K562 (cell line): Measurements from ENCODE around the gene SP6. TPM values are rescaled to one million over a fixed set of nuclear protein-coding genes. Genes with fewer than 3 reads are reported as not detected.
A peak's percentile ranks its signal among the peaks of the same experiment; 100 is the strongest.

Experiments
- ATAC-seq: fragments of 200-7000 bp; cut with Tn5 transposase; 3 replicates; pipeline ENCODE4 v1.9.1; 2020; ENCODE audit warnings: moderate library complexity
- BruUV-seq: library from RNA; stranded (reverse); fragments of 400-500 nt; replicated peaks from 2 replicates; lab custom pipeline; 2021; lab: Mats Ljungman, UMichigan
- CTCF ChIA-PET: fragments of 300-600 bp; formaldehyde crosslinking; extraction: SDS; loops from one replicate; lab custom pipeline; 2021; ENCODE audit warnings: low intra/inter-chr PET ratio; lab: Yijun Ruan, JAX
- POLR2A ChIA-PET: fragments of 300-600, 350-650 bp; sonication (Branson Sonifier 250); formaldehyde crosslinking; extraction: SDS; loops from one replicate; lab custom pipeline; 2021; ENCODE audit warnings: antibody characterized with exemption, inconsistent platforms; lab: Yijun Ruan, JAX
- DNase-seq, 4 experiments: peaks; one replicate each; pipeline versions ENCODE4 v3.0.0 to v3.0.0-alpha.2; 2011 to 2018; ENCODE audit warnings: low spot score in 3 of 4, mixed read lengths in 3 of 4; ENCODE audit errors: extremely low read depth in 1 of 4
- FAIRE-seq: peaks from 2 replicates; lab custom pipeline; 2011; peaks lifted over from hg19 to GRCh38; lab: Jason Lieb, UNC
- H2AFZ ChIP-seq: 2 replicates; pipeline ENCODE4 v1.6.0; 2011; ENCODE audit warnings: low read depth, low read length, control low read depth, inconsistent platforms
- H3K27ac ChIP-seq: fragments of 200-600 bp; 3 replicates; pipeline ENCODE4 v1.8.0; 2011; ENCODE audit warnings: low read depth, mild to moderate bottlenecking, control low read depth, inconsistent platforms, low read length, moderate library complexity, mixed read lengths; ENCODE audit errors: extremely low read depth
- H3K27me3 ChIP-seq, 2 experiments: fragments of 300-600 bp in 1 of 2; 2 replicates in 1 of 2; 3 replicates in 1 of 2; pipeline versions ENCODE4 v1.6.0 to v1.8.0; 2011; ENCODE audit warnings: inconsistent platforms in 2 of 2, low read length in 2 of 2, mild to moderate bottlenecking in 1 of 2, mixed read lengths in 1 of 2, moderate library complexity in 1 of 2; ENCODE audit not compliant: control insufficient read depth in 2 of 2, insufficient read depth in 2 of 2
- H3K36me3 ChIP-seq: fragments of 300-600 bp; 3 replicates; pipeline ENCODE4 v1.8.0; 2011; ENCODE audit warnings: mild to moderate bottlenecking, low read length, inconsistent platforms; ENCODE audit not compliant: control insufficient read depth, insufficient read depth
- H3K4me1 ChIP-seq, 2 experiments: fragments of 200-600 bp in 1 of 2; replicated peaks in 1 of 2; 2 replicates in 1 of 2; 3 replicates in 1 of 2; pipeline versions ENCODE4 v1.5.1 to v1.8.0; 2011; ENCODE audit warnings: inconsistent platforms in 2 of 2, low read length in 2 of 2, mild to moderate bottlenecking in 1 of 2, mixed read lengths in 1 of 2, moderate library complexity in 1 of 2; ENCODE audit not compliant: control insufficient read depth in 2 of 2, insufficient read depth in 2 of 2
- H3K4me2 ChIP-seq: 2 replicates; pipeline ENCODE4 v1.6.1; 2011; ENCODE audit warnings: low read length, control low read depth, inconsistent platforms, mixed read lengths; ENCODE audit not compliant: insufficient read depth
- H3K4me3 ChIP-seq: fragments of 200-600 bp; sonication (generic), shearing (Covaris generic); 2 replicates; pipeline ENCODE4 v1.5.1; 2016; ENCODE audit warnings: control low read depth, inconsistent platforms
- H3K79me2 ChIP-seq: fragments of 200-600 bp; 3 replicates; pipeline ENCODE4 v1.8.0; 2011; ENCODE audit warnings: low read length, inconsistent platforms; ENCODE audit not compliant: control insufficient read depth, insufficient read depth
- H3K9ac ChIP-seq, 2 experiments: 2 replicates each; pipeline versions ENCODE4 v1.6.0 to v1.6.1; 2011; ENCODE audit warnings: low read depth in 2 of 2, low read length in 2 of 2, control low read depth in 1 of 2, inconsistent platforms in 1 of 2, mild to moderate bottlenecking in 1 of 2, mixed read lengths in 1 of 2; ENCODE audit not compliant: insufficient read depth in 1 of 2
- H3K9me1 ChIP-seq: one replicate; pipeline ENCODE4 v1.6.0; 2011; ENCODE audit warnings: inconsistent platforms, mild to moderate bottlenecking, low read length, moderate library complexity; ENCODE audit not compliant: control insufficient read depth, insufficient read depth
- H3K9me3 ChIP-seq: replicated peaks from 2 replicates; pipeline ENCODE4 v1.5.1; 2011; ENCODE audit warnings: low read depth, low read length, inconsistent platforms; ENCODE audit not compliant: control insufficient read depth, insufficient read depth
- H4K20me1 ChIP-seq: replicated peaks from 2 replicates; pipeline ENCODE4 v1.6.1; 2011; ENCODE audit warnings: low read length, inconsistent platforms, mixed read lengths; ENCODE audit not compliant: control insufficient read depth, insufficient read depth
- CEBPB ChIP-seq: fragments of 450-650 bp; IDR thresholded peaks from 2 replicates; pipeline ENCODE4 v1.6.1; 2016; ENCODE audit warnings: missing genetic modification characterization, missing compliant biosample characterization
- CHAMP1 ChIP-seq: fragments of 450-650 bp; IDR thresholded peaks from 2 replicates; pipeline ENCODE4 v1.6.1; 2016; ENCODE audit warnings: mild to moderate bottlenecking
- CTCFL ChIP-seq: IDR thresholded peaks from 2 replicates; pipeline ENCODE4 v1.6.1; 2011; ENCODE audit warnings: borderline replicate concordance, low read depth, mild to moderate bottlenecking, moderate library complexity, low read length; ENCODE audit not compliant: insufficient read depth, poor library complexity, severe bottlenecking
- ETS2 ChIP-seq: IDR thresholded peaks from 2 replicates; pipeline ENCODE4 v1.6.1; 2016; ENCODE audit warnings: borderline replicate concordance, missing genetic modification characterization, mild to moderate bottlenecking, moderate library complexity, missing compliant biosample characterization; ENCODE audit not compliant: poor library complexity, severe bottlenecking
- HCFC1 ChIP-seq: IDR thresholded peaks from 2 replicates; pipeline ENCODE4 v1.6.1; 2012; ENCODE audit warnings: low read depth, low read length, improper control_type of control experiment
- KDM2B ChIP-seq: fragments of 250-450 bp; sonication (Bioruptor Pico); IDR thresholded peaks from 2 replicates; pipeline ENCODE4 v1.8.0; 2021; ENCODE audit warnings: mild to moderate bottlenecking, moderate library complexity
- ZBTB26 ChIP-seq: fragments of 450-650 bp; formaldehyde crosslinking; IDR thresholded peaks from 2 replicates; pipeline ENCODE4 v1.4.0; 2022; ENCODE audit warnings: missing genetic modification characterization
- ZNF583 ChIP-seq: fragments of 250-450 bp; sonication (Bioruptor Pico); IDR thresholded peaks from 2 replicates; pipeline ENCODE4 v1.4.0; 2020
- ZNF644 ChIP-seq: fragments of 200-800 bp; sonication (Bioruptor generic); IDR thresholded peaks from 2 replicates; pipeline ENCODE4 v1.6.1; 2016; ENCODE audit warnings: low read depth, missing genetic modification characterization, missing compliant biosample characterization
- ZNF764 ChIP-seq: fragments of 250-450 bp; sonication (Bioruptor Pico); IDR thresholded peaks from 2 replicates; pipeline ENCODE4 v1.4.0; 2020; ENCODE audit warnings: low read depth, mild to moderate bottlenecking, moderate library complexity
- ZZZ3 ChIP-seq: fragments of 450-650 bp; IDR thresholded peaks from 2 replicates; pipeline ENCODE4 v1.6.1; 2016; ENCODE audit warnings: antibody characterized with exemption, mild to moderate bottlenecking, moderate library complexity
- WGBS: fragments of 100-300 bp; shearing (Covaris generic); methylation state at CpG from one replicate; pipeline ENCODE4 v1.1.6; 2016; ENCODE audit warnings: low coverage, mixed read lengths; ENCODE audit not compliant: insufficient coverage; ENCODE audit errors: missing lambda C conversion rate; 5-methylcytosine and 5-hydroxymethylcytosine counted together
- in situ Hi-C: fragments of 300-500 bp; cut with MboI; formaldehyde crosslinking; loops from 4 replicates; pipeline ENCODE4 v1.15.0; 2018; ENCODE audit warnings: inconsistent platforms, mixed read lengths
- intact Hi-C: fragments of 100-400 bp; cut with micrococcal nuclease; formaldehyde crosslinking; loops from 2 replicates; pipeline ENCODE4 v1.14.2; 2022
- polyA plus RNA-seq, 8 experiments: library from polyadenylated mRNA; depleted of rRNA in 4 of 8; stranded (reverse) in 5 of 8; unstranded in 3 of 8; fragments of >200 nt; fragmentation: Nextera tagmentation in 2 of 8; fragmentation: Illumina TruSeq in 1 of 8; extraction: Ambion mirVana in 2 of 8; extraction: Trizol in 1 of 8; gene quantifications; 2 replicates each; pipeline versions ENCODE4 v1.2.1 to v1.2.3, GENCODE V29; 2011 to 2014; ENCODE audit warnings: inconsistent platforms in 1 of 8, missing spikeins in 1 of 8
- total RNA-seq, 7 experiments: library from RNA; depleted of rRNA in 6 of 7; stranded (reverse); fragments of >200 nt in 6 of 7; fragmentation: Illumina TruSeq in 2 of 7; extraction: Trizol in 2 of 7; gene quantifications; 2 replicates each; pipeline versions ENCODE4 v1.2.1 to v1.2.3, GENCODE V29; 2011 to 2021; ENCODE audit warnings: low replicate concordance in 1 of 7

SP6 gene
- total and polyA plus RNA-seq, 9 of the 15 experiments (the other 6 are each of a cell fraction or from before 2014, with no cell fraction given), result 0.11 to 7.9 (median 2.2) TPM

GRCh38 chr17:47896672-47897490 is 45.9 kb upstream of the SP6 start (continued):
- no peak for TF ChIP-seq CHAMP1
- TF ChIP-seq ZNF583 (CRISPR knock-in tag), result peak; percentile 3; the same call in 1 of the 2 replicates

- BruUV-seq, result no TSS peak
- CTCF ChIA-PET, result interaction anchor here (0.6 kb wide), 2 partner anchors 129 to 179 kb away, joined by 3 read pairs; no protein-coding TSS in a partner anchor
- intact Hi-C loops, result loop anchor here (1.0 to 2.0 kb wide), 3 partner anchors 51 to 123 kb away; no protein-coding TSS in a partner anchor
- ATAC-seq, result peak; percentile 96
- Histone ChIP-seq H3K4me2 (peak within 1 kb of the TSS; percentile 98), H3K4me1 (peaks cover 3 to 17% of the 10 kb centered on the region in 2 experiments; a peak in 3 of 5 replicates), H3K4me3 (peak within 1 kb of the TSS; percentile 83), H3K36me3 (peaks cover 19% of the 10 kb centered on the region; the same call in 2 of the 3 replicates), H2AFZ (peak within 1 kb of the TSS; percentile 86), H4K20me1 (no peaks in the 10 kb centered on the region), H3K9me3 (no peaks in the 10 kb centered on the region), H3K27me3 (no peaks in the 10 kb centered on the region), H3K9ac (peak within 1 kb of the TSS; percentile 97 to 100), H3K27ac (peak within 1 kb of the TSS; percentile 90), H3K79me2 (peaks cover 27% of the 10 kb centered on the region), H3K9me1 (no peaks in the 10 kb centered on the region)
- peak; percentile 99 to 100 (median 100) for DNase-seq
- FAIRE-seq, result peak; percentile 100
- in situ Hi-C loops, result no loop called here
- under 1% methylated on average over 41 of the region's 70 CpGs for WGBS
- POLR2A ChIA-PET, result interaction anchor here (0.6 to 2.8 kb wide), 50 partner anchors 9 to 871 kb away, joined by 3 to 22 read pairs (median 4); partner anchors contain the start of genes CDK5RAP3, LRRC46, MRPL10 and OSBPL7
- TF ChIP-seq CEBPB (peak; percentile 95), HCFC1 (no peak; the same call in 1 of the 2 replicates), ZNF764 (CRISPR knock-in tag) (peak; percentile 18; the same call in 1 of the 2 replicates), ZBTB26 (CRISPR knock-in tag) (no peak), ETS2 (tag) (no peak), ZZZ3 (peak; percentile 92), ZNF644 (no peak), CTCFL (peak; percentile 48), KDM2B (no peak)
Observed at GRCh38 chr17:47895856-47896671, 45.1 kb upstream of the SP6 start, which contains the start of gene SP2. Gene SP2, plus strand, starts transcription at chr17:47896236. Its CDS starts 51 bp downstream, at chr17:47896287.
